Measurements from ENCODE around the gene SSTR5.

Gene SSTR5

DNA sequence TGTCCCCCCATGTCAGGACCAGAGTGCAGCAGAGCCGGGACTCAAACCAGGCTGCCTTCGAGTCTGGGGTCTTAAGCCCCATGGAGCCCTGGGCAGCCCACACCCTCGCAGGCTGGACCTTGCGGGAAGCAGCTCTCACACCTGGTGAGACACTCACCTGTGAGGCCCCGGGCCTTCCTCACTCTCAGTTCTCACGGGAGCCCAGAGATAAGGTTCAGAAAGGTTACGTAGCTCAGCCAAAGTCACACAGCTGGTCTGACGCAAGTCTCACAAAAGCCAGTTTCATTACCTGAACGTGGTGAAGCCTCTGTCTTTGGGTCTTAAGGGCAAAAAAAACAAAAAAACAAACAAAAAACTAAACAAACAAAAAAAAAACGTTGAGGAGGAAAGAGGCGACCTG, 32.8 kb upstream of the SSTR5 start:
- DNase-seq (ENCODE audit: low read depth in 3 of 3): no peak

DNA sequence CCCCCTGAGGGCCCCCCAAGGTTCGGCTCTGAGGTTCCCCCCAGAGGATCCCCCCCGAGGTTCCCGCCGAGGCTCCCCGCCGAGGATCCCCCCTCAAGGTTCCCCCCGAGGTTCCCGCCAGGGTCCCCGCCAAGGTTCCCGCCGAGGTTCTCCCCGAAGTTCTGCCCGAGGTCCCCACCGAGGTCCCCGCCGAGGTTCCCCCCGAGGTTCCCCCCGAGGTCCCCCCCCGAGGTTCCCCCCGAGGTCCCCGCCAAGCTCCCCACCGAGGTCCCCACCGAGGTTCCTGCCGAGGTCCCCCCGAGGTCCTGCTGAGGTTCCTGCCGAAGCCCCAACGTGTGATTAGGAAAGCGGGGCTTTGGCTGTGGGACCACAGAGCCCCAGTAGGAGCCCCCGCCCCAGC, 32.2 kb upstream of the SSTR5 start:
- no peak for DNase-seq (ENCODE audit: low read depth in 3 of 3)

DNA sequence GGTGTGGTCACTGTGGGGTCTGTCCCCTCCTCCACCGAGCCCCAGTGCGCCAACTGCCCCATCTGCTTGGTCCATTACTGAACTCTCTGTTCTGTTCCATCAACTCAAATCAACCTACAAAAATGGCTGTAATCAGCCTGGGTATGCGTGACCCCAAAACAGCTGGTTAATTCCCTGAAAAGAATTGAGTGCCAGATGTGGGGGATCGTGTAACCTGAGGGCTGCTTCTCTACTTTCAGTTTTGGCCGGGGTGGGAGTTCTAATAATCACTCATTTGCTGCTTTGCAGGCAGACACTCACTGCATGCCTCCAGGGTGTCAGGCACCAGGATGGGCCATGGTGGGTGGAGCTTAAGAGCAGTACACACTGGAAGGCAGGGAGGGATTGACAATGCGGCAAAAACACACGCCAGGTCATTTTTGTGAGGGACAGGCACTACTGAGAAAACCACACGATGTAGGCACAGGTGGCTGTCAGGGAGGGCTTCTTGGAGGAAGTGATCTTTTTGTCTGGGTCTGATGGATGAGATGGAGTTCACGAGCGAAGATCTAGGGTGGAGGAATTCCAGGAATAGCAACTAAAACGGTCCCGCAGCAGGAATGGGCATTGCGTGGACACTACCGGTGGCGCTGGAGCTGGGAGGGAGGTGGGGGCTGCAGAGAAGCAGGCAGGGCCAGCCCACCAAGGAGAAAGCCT, 30.4 kb upstream of the SSTR5 start:
- no peak for DNase-seq (ENCODE audit: low read depth in 3 of 3)

- DNase-seq (ENCODE audit: low read depth in 3 of 3): no peak
Observed at GRCh38 chr16:1042866-1043265, 29.7 kb upstream of the SSTR5 start.

DNA sequence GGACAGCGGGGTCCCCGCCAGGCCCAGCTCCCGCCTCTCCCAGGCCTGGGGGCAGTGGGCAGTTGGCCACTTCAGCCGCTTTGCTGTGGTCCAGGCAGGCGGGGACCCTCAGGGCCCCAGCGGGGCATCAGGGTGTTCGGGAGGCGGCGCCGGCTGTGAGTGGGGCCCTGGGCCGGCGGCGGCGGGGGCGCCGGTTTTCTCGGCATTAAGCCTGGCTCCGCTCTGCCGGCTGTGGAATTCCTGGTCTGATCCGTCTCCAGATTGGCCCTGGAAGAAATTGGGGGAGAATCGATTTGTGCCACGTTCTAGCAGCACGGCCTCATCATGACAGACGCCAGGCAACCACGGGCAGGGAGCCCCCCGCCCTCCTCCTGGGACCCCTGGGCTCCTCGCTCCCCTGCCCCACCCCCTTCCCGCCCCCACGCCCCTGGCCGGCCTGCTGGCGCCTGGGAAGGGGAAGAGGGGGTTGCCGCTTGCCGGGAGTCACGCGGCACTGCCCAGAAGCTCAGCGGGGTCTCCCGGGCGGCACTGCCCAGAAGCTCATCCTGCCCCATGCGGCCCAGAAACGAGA, 28.6 kb upstream of the SSTR5 start:
- DNase-seq (ENCODE audit: low read depth in 3 of 3): no peak

GRCh38 chr16:1044460-1045309, 27.9 kb upstream of the SSTR5 start:
- no peak for DNase-seq (ENCODE audit: low read depth in 3 of 3)

DNA sequence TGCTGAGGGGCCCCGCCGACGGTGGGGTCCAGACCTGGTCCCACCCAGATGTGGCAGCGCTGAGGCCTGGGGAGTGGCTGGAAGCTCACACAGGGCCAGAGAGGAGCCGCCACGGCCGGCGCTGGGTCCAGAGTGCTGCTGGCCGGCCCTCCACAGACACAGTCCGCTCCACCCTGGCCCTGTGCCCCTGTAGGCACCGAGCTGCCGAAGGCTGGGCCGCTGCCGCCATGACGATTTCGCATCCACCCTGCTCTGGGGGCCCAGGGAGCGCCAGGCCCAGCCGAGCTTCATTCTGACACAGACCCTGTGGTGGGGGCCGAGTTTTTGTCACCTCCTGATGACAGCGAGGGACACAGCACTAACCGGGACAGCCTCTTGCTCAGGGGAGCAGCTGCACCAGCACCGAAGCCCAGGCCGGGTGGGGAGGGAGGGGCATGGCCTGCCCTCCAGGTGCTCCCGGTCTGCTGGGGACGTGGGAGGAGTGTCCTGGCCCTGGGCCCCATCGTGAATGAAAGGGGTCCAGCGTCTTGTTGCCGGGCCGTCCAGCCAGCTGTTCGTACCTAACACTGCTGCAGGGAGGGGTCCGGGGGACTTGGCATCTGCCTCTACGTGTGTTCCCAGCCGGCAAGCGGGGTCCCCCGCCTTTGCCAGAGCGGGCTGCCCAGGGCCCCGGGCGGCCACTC, 27.1 kb upstream of the SSTR5 start:
- DNase-seq (ENCODE audit: low read depth in 3 of 3): no peak

DNA sequence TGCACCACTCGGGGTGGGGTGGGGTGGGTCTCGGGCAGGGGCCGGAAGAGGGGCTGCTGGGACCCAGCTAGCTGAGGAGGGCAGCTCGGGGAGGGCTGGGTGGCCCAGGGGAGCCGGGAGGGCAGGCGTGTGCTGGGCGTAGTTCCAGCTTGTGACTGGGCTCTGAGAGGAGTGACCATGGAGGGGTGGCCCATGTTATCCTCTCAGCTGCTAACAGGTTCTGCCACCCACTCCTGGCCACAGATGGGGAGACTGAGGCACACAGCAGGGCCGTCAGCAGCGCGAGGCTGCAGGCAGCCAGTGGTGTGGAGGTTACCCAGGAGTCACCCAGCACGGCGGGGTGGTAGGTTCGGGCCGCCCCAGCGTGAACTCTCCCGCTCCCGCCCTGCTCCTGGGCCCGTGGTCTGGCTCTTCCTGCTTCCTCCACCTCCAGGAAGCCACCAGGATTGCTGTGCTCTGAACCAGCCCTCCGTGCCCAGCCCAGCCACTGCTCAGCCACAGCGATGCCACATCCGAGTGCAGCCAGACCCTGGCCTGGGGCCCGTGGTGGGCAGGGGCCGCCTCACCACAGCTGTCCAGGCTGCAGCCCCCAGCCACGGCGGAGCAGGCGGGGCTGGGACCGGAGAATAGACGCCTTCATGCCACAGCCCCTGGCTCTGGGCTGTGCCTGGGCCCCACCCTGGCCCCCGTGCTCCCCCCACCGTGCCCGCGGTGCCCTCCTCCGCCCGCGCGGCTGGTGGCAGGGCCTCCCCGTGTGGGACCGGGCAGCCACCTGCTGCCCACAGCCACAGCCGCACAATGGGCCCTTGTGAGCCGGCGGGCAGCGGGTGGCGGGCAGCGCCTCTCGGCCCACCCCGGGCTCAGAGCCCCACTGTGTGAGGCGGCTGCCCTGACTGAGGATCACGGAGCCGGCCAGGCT, 26.3 kb upstream of the SSTR5 start:
- DNase-seq (ENCODE audit: low read depth in 3 of 3): no peak

GRCh38 chr16:1047123-1047522, 25.4 kb upstream of the SSTR5 start:
- no peak for DNase-seq (ENCODE audit: low read depth in 3 of 3)

DNA sequence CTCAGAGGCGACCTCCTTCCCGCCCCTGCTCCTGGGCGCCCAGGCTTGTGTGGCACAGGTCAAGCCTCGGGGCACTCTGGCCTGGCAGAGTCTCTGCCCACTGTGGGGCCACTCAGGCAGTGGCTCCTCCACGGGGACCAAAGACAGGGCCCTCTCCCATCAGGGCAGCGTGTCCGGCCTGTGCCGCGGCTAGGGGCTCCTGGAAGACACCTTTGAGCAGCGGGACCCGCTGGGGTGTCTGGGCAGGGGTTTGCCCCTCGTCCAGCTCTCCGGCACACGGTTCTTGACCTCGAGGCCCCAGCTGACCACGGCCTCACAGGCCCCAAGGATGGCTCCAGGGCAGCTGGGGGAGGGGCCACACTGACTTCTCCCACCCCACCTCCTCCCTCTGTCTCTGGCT, 24.7 kb upstream of the SSTR5 start:
- DNase-seq (ENCODE audit: low read depth in 3 of 3): no peak

- peak in 1 of 3 donors; percentile 31 for DNase-seq (ENCODE audit: low read depth in 3 of 3)
Observed at GRCh38 chr16:1048442-1049112, 24.0 kb upstream of the SSTR5 start.

DNA sequence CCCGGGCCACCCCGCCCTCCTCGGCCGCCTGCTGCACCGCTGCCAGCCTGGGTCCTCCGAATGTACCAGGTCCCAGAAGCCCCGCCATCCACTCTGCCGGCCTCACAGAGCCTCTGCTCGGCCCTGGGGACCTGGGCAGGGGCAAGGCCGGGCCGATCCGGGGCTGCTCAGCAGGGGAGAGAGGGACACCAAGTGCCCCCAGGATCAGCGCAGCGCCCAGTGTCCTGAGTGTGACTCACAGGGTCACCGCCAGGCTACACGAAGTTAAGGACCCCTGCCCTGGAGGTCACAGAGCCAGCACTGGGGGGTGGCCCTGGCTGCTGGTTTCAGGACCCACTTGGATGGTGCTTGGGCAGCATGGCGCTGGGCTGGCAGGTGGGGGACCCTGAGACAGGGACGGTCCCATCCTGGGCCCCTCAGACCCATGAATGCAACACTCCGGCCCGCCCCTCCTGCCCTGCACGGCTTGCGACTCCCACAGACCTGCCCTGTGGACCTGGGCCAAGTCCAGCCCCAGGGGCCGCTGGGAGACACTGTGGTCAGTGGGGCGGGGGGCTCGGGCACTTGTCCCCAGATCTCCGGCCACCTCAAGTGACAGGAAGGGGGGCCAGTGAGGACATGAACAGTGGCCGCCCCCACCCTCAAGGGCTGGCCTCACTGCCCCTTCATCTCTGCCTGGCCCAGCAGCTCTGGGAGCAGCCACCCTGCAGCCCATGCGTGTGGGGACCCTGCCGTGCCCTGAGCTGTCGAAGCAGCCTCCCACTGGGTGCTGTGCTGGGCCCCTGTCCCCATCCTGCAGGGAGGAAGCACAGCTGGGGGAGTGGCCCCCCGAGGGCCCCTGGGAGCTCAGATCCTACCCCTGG, 23.2 kb upstream of the SSTR5 start:
- no peak for DNase-seq (ENCODE audit: low read depth in 3 of 3)

DNA sequence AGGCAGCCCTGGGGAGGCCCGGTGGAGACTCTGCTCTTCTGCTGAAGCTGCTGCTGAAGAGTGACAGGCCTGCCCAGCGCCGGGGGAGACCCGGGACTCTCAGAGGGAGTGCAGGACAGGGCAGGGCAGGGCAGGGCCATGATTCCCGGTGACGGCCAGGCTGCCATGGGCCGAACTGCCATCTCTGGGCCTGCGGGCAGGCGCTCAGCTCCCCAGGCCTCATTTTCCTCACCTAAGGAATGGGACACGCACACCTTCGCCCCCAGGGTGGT, 22.6 kb upstream of the SSTR5 start:
- no peak for DNase-seq (ENCODE audit: low read depth in 3 of 3)

- no peak for DNase-seq (ENCODE audit: low read depth in 3 of 3)
Observed at GRCh38 chr16:1050516-1050915, 22.0 kb upstream of the SSTR5 start.

- DNase-seq (ENCODE audit: low read depth in 3 of 3): no peak
Observed at GRCh38 chr16:1050921-1051320, 21.6 kb upstream of the SSTR5 start.

DNA sequence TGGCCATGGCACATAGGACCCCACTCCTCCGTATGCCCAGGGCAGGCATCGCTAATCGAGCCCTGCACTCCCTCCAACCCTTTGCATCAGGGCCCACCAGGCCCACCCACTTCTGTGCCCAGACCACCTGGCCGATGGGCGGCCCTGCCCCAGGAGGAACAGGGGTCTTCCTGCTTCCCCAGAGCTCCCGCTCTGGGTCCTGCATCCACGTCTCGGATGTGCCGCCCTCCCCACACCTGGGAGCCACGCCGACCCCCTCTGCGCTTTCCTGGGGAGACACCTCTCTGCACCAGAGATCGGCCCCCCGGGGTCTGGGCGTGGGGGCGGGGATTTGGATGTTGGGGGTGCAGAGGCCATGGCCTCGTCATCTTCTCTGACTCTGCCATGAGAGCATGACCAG, 21.1 kb upstream of the SSTR5 start:
- no peak for DNase-seq (ENCODE audit: low read depth in 3 of 3)

DNA sequence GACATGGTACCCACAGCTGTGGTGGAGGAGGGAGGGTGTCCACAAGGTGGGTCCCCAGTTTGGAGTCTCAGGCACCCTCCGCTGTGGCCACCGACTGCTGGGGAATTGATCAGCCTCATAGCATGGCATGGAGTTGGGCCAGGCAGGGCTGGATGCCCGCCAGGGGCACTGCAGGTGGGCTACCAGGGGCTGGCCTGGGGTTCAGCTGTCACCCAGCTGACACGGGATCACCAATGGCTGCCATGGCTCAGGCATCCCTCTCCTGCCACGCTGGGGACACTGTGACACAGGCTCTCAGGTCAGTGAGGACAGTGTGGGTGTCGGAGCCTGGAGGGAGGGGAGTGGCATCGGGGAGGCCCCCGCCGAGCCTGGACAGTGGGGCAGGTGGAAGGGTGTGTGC, 19.8 kb upstream of the SSTR5 start:
- DNase-seq (ENCODE audit: low read depth in 3 of 3): no peak

DNA sequence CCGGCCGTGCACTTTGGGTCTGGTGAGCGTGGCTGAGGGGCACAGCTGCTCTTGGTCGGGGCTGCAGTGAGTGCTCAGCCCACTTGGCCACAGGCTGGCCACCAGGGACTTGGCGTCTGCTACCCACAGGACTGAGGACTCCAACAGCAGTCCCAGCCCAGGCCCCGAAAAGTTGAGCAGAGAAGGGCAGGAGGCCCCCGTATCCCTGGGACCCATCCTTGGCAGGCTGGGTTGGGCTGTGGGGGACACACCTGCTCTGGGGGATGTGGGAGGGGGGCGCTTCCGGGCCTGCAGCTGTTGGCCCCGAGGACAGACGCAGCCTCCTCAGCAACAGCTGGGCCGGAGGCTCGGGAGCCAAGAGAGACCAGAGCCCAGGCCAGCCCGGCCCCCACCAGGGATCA, 19.4 kb upstream of the SSTR5 start:
- no peak for DNase-seq (ENCODE audit: low read depth in 3 of 3)

DNA sequence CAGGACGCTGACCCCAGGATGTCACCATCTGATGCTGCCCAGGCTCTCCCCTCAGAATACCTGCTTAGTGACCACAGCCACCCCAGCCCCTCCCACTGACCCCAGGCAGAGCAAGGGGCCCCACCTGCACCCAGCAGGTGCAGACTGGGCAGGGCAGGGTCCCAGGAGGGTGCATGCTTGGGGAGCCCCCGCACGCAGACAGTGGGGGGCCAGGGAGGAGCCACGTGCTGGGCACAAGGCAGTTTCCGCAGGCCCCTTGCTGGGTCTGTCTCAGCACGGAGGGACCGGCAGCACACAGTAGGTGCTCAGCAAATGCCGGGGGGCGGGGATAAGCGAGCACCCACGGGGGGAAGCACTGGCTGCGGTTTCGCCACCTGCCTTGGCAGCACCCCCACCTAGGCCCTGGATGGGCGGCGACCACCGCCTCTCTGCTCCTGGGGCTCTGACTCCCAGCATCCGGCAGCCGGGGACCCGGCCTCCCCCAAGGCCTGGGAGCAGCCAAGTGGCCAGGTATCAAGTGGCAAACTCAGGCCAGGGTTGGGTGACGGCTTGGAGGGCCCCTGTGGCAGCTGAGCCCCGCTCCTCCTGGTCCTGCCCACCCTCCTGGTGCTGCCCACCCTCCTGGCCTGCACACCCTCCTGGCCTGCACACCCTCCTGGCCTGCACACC, 18.7 kb upstream of the SSTR5 start:
- no peak for DNase-seq (ENCODE audit: low read depth in 3 of 3)

Data from stimulated activated CD4-positive, alpha-beta T cell treated with anti-CD3 and anti-CD28 coated beads, TNF-alpha, amount 100 ng/mL, for 48 hours (primary cell).